HG02943 (cell line): ENCODE measurements around the gene RASA2.
"Not testable (repeated sequence)": the region's sequence is repeated elsewhere in the genome, so short reads cannot be mapped to it uniquely, and the experiment has no call there.

Experiments
- ATAC-seq: cut with Tn5 transposase; IDR thresholded peaks from one replicate; pipeline ENCODE4 v1.9.1; 2021; ENCODE audit warnings: mild to moderate bottlenecking, low read depth, moderate library complexity; ENCODE audit not compliant: unreplicated experiment

Gene RASA2

GRCh38 chr3:141529256-141529655, 42.4 kb downstream of the RASA2 start:
- ATAC-seq: no peak

DNA sequence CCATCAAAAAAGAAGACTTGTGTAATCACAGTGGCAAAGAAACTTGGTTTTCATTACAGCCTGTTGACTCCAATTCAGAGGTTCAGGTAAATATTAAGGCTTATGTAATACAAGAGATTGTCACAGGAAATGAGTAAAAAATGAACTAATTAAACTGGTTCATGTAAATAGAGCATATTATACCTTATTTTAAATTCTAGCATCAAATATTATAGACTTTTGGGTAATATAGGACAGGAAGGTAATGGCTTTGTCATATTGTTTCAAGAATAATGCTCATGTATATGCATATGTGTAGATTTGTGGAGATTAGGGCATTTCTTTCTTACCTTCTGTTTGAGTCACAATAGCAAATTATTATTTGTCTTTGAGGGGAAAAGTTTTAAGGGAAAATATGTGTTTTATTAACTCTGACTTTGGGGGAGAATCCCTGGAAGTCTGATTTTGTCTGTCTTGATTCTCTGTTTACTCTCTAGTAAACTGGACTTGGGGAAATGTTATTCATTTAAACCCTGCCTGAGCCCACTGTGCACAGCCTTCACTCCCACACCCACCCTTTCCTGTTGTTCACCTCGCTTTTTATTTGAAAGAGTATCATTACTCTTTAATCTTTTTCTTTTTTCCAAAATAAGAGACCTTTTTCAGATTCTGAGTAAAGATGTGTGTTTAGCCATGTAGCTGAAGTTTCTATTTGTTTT, 43.0 kb downstream of the RASA2 start:
- no peak for ATAC-seq

- ATAC-seq: no peak
Observed at GRCh38 chr3:141530415-141530768, 43.6 kb downstream of the RASA2 start.

DNA sequence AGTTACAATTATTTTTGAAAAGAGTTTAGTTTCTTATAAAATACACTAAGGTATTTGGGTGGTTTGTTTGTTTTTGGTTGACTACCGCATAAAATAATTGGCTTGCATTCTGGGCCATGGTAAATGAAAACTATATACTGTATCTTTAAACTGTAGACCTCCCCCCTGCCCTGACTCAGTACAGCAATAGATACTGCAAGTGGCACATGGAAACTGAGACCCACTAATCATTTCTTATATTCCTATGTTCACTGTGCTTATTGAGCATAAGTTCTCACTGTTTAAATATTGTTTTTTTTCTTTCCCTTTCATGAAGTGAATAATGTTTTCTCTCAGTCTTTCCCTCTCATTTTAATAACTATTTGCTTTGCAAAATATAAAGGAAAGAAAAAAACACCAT, 45.8 kb downstream of the RASA2 start:
- no peak for ATAC-seq

- ATAC-seq: not testable (repeated sequence)
Observed at GRCh38 chr3:141536017-141536416, 49.2 kb downstream of the RASA2 start.

DNA sequence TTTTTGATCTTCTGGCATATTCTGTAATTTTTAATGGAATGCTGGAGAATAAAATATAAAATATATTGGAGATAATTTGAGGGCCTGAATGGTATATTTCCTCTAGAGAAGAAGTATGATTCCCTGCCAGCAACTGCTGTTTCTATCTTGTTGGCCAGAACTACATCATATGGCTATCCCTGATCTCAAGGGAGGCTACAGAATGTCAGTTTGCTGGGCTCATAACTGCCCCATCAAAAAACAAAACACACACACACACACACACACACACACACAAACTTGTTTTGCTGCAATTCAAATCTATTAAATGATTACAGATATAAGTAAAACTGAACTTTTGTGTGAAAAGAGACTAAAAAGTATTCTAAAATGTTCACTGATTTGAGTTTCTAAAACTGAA, 51.0 kb downstream of the RASA2 start:
- no peak for ATAC-seq

DNA sequence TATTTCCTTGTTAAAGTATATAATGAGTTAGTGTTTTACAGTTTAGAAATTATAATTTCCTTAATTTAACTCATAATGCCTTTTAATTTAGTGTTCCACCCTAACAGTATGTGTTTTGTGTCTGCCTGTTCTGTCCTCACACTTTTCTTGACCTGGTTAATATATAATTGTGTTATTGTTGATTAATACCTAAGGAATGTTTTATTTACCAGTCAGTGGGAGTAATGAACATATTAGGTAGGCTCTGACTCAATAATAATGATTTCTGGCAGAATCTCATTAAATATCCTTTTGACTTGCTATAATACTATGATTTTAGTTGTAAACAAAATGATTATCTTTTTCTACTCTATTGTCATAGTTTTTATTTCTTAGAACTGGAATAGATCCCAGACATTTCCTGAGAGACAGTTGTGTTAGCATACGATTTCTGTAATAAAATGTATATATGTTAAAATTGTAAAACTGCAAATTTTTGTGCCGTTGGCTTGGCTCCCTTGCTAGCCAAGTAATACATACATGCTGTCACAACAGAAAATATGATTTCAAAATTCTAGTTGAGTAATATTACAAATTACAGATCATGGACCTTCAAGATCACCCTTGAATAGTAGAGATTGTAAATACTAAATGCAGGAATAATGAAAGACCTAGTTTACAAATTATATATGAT, 51.9 kb downstream of the RASA2 start:
- ATAC-seq: no peak

- no peak for ATAC-seq
Observed at GRCh38 chr3:141539431-141540187, 52.8 kb downstream of the RASA2 start.

DNA sequence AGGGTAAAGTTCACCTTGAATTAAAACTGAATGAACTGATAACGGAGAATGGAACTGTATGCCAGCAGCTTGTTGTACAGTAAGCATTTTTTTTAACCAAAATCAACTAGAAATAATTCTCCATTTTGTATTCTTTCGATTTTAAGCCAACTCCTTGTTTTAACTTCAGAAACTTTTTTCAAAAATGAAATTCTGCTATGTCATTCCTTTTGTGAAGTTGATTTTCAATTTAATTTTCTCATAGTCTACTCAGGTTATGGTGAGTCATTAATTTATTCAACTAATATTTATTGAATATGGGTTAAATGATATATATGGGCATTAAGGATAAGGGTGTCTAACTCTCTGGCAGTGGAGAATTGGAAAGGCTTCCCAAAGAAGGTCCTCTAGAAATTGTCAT, 53.7 kb downstream of the RASA2 start:
- ATAC-seq: no peak

DNA sequence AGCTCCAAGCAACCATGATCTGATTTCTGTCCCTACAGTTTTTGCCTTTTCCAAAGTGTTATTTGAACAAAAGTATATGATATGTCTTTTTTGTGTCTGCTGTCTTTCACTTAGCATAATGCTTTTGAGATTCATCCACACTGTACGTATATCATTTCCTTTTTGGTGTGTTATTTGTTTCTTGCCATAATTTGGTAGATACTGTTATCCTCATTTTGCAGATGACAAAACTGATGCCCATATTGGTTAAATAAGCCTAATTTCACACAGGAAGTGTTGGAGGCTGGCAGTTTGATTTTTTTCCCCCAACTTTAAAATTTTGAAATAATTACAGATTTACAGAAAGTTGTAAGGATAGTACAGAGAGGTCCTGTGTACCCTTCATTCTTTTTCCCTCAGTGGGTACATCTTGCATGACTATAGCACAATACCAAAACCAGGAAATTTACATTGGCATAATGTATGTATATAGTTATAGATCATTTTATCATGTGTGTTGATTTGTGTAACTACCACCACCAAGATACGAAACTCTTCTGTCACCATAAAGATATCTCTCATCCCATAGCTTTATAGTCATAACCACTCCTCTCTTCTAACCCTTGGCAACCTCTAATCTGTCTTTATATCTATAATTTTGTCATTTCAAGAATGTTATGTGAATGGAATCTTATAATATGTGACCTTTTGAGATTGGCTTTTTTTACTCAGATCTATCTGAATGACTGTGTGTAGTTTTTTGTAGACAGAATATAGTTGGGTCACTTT, 55.6 kb downstream of the RASA2 start:
- no peak for ATAC-seq

- no peak for ATAC-seq
Observed at GRCh38 chr3:141542989-141543388, 56.2 kb downstream of the RASA2 start.

GRCh38 chr3:141544697-141545096, 57.9 kb downstream of the RASA2 start:
- no peak for ATAC-seq

GRCh38 chr3:141546081-141546480, 59.3 kb downstream of the RASA2 start:
- no peak for ATAC-seq

- ATAC-seq: no peak
Observed at GRCh38 chr3:141546586-141546985, 59.8 kb downstream of the RASA2 start.

GRCh38 chr3:141547791-141548190, 61.0 kb downstream of the RASA2 start:
- ATAC-seq: no peak

GRCh38 chr3:141550926-141551665, 64.3 kb downstream of the RASA2 start:
- ATAC-seq: no peak

- no peak for ATAC-seq
Observed at GRCh38 chr3:141552440-141552991, 65.7 kb downstream of the RASA2 start.

- no peak for ATAC-seq
Observed at GRCh38 chr3:141553055-141553454, 66.2 kb downstream of the RASA2 start.

DNA sequence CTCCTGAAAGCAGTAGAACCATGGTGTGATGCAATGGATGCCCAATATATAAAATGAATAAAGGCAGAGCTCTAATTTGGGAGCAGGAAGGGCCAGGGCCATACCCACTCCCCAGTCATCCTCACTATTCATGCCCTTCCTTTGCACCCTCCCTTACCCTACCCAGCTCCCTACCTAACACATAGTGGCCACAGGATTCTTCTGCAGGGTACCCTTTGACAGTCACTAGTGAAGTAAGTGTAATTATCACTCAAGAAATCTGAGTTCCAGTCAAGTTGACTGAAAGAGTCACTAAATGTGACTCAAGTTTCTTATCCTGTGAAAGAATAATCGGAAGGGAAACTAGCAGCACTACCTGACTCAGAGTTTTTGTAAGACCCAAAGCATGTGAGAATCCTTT, 69.2 kb downstream of the RASA2 start:
- ATAC-seq: no peak
